ENCODE data around the gene INSL3.

GRCh38 chr19:17835182-17836006 lies 14.1 kb upstream of the INSL3 start:
- no peak for TF ChIP-seq CTCF (IDR thresholded peaks at IDR 0.05)
- no peak for TF ChIP-seq POLR2A (IDR thresholded peaks at IDR 0.05)
